IMR-90 (cell line): ENCODE data around the gene ZFP36L2. TPM values are rescaled to one million over a fixed set of nuclear protein-coding genes. Genes with fewer than 3 reads are reported as not detected.

Experiments used
- ATAC-seq: fragments of 200-7000 bp; cut with Tn5 transposase; 2 replicates; pipeline ENCODE4 v1.9.1; 2020; ENCODE audit warnings: low read depth, mild to moderate bottlenecking, moderate library complexity
- BruUV-seq: library from RNA; stranded (reverse); fragments of 400-500 nt; replicated peaks from 2 replicates; lab custom pipeline; 2021; lab: Mats Ljungman, UMichigan
- CTCF ChIA-PET: fragments of 300-600 bp; formaldehyde crosslinking; extraction: SDS; loops from one replicate; lab custom pipeline; 2021; ENCODE audit warnings: antibody characterized with exemption; lab: Yijun Ruan, JAX
- POLR2A ChIA-PET: fragments of 300-600 bp; sonication (Branson Sonifier 250); formaldehyde crosslinking; loops from one replicate; lab custom pipeline; 2022; ENCODE audit warnings: antibody characterized with exemption; ENCODE audit not compliant: unreplicated experiment; lab: Charles Lee
- DNase-seq: peaks from one replicate; pipeline ENCODE4 v3.0.0; 2013
- H2AFZ ChIP-seq: replicated peaks from 2 replicates; pipeline ENCODE3; 2013; ENCODE audit warnings: low read length, mild to moderate bottlenecking; ENCODE audit not compliant: poor library complexity
- H2AK5ac ChIP-seq: 2 replicates; pipeline ENCODE4 v1.6.1; 2013; ENCODE audit warnings: low read depth, low read length, inconsistent platforms
- H2AK9ac ChIP-seq: replicated peaks from 2 replicates; pipeline ENCODE3; 2013; ENCODE audit warnings: mild to moderate bottlenecking, low read depth, low read length, moderate library complexity; ENCODE audit not compliant: poor library complexity
- H2BK120ac ChIP-seq: 2 replicates; pipeline ENCODE4 v1.6.1; 2013; ENCODE audit warnings: low read depth, low read length, inconsistent platforms
- H2BK15ac ChIP-seq: 3 replicates; pipeline ENCODE4 v1.6.1; 2013; ENCODE audit warnings: low read depth, low read length, inconsistent platforms
- H2BK20ac ChIP-seq: 2 replicates; pipeline ENCODE4 v1.6.1; 2013; ENCODE audit warnings: low read depth, mild to moderate bottlenecking, inconsistent platforms, low read length, moderate library complexity
- H2BK5ac ChIP-seq: 2 replicates; pipeline ENCODE4 v1.6.1; 2013; ENCODE audit warnings: mild to moderate bottlenecking, low read depth, low read length, inconsistent platforms; ENCODE audit not compliant: poor library complexity, severe bottlenecking
- H3K14ac ChIP-seq: replicated peaks from 2 replicates; pipeline ENCODE4 v1.6.1; 2013; ENCODE audit warnings: low read depth, low read length, inconsistent platforms
- H3K18ac ChIP-seq: 2 replicates; pipeline ENCODE4 v1.6.1; 2013; ENCODE audit warnings: low read depth, low read length, control low read depth
- H3K23ac ChIP-seq: 2 replicates; pipeline ENCODE4 v1.6.1; 2013; ENCODE audit warnings: low read depth, low read length, inconsistent platforms
- H3K27ac ChIP-seq: 2 replicates; pipeline ENCODE4 v1.5.1; 2013; ENCODE audit warnings: mild to moderate bottlenecking, control low read depth, low read length; ENCODE audit not compliant: insufficient read depth
- H3K27me3 ChIP-seq: 2 replicates; pipeline ENCODE4 v1.6.1; 2013; ENCODE audit warnings: low read length; ENCODE audit not compliant: control insufficient read depth, insufficient read depth
- H3K36me3 ChIP-seq: 2 replicates; pipeline ENCODE4 v1.6.1; 2013; ENCODE audit warnings: low read length, mixed read lengths; ENCODE audit not compliant: control insufficient read depth, insufficient read depth
- H3K4ac ChIP-seq: 2 replicates; pipeline ENCODE4 v1.6.1; 2013; ENCODE audit warnings: low read depth, low read length, inconsistent platforms
- H3K4me1 ChIP-seq: 2 replicates; pipeline ENCODE4 v1.6.1; 2013; ENCODE audit warnings: low read length, mixed read lengths; ENCODE audit not compliant: control insufficient read depth, insufficient read depth
- H3K4me2 ChIP-seq: 2 replicates; pipeline ENCODE4 v1.6.1; 2013; ENCODE audit warnings: low read depth, mild to moderate bottlenecking, control low read depth, low read length, moderate library complexity
- H3K4me3 ChIP-seq: 2 replicates; pipeline ENCODE4 v1.5.1; 2013; ENCODE audit warnings: low read depth, mild to moderate bottlenecking, control low read depth, low read length, moderate library complexity; ENCODE audit not compliant: insufficient read depth
- H3K56ac ChIP-seq: 2 replicates; pipeline ENCODE4 v1.6.1; 2013; ENCODE audit warnings: low read length, inconsistent platforms; ENCODE audit not compliant: insufficient read depth; ENCODE audit errors: extremely low read depth
- H3K79me1 ChIP-seq, 2 experiments: 2 replicates each; pipeline ENCODE4 v1.6.1; 2013; ENCODE audit warnings: low read length in 2 of 2, inconsistent platforms in 1 of 2, low read depth in 1 of 2
- H3K9ac ChIP-seq: 2 replicates; pipeline ENCODE4 v1.6.1; 2013; ENCODE audit warnings: low read depth, low read length, control low read depth
- H3K9me1 ChIP-seq: 2 replicates; pipeline ENCODE4 v1.6.1; 2013; ENCODE audit warnings: low read length, inconsistent platforms; ENCODE audit not compliant: insufficient read depth
- H3K9me3 ChIP-seq: 2 replicates; pipeline ENCODE4 v1.6.1; 2013; ENCODE audit warnings: low read length; ENCODE audit not compliant: control insufficient read depth, insufficient read depth
- H4K20me1 ChIP-seq: 2 replicates; pipeline ENCODE4 v1.6.1; 2013; ENCODE audit warnings: low read length, inconsistent platforms; ENCODE audit not compliant: insufficient read depth
- H4K5ac ChIP-seq: 2 replicates; pipeline ENCODE4 v1.6.1; 2013; ENCODE audit warnings: mild to moderate bottlenecking, low read depth, low read length, control low read depth
- H4K8ac ChIP-seq, 2 experiments: 2 replicates each; pipeline ENCODE4 v1.6.1; 2013; ENCODE audit warnings: low read depth in 2 of 2, low read length in 2 of 2, control low read depth in 1 of 2, inconsistent platforms in 1 of 2
- H4K91ac ChIP-seq: 2 replicates; pipeline ENCODE4 v1.6.1; 2013; ENCODE audit warnings: low read depth, low read length, inconsistent platforms; ENCODE audit not compliant: insufficient read depth
- BHLHE40 ChIP-seq: fragments of 150-350 bp; IDR thresholded peaks from 2 replicates; pipeline ENCODE4 v1.6.1; 2016; ENCODE audit warnings: mild to moderate bottlenecking, low read depth, low read length
- CEBPB ChIP-seq: IDR thresholded peaks from 2 replicates; pipeline ENCODE4 v1.6.1; 2012; ENCODE audit warnings: low read depth, low read length, improper control_type of control experiment
- CHD1 ChIP-seq: IDR thresholded peaks from 2 replicates; pipeline ENCODE4 v1.6.1; 2012; ENCODE audit warnings: low read depth, low read length, improper control_type of control experiment
- ELK1 ChIP-seq: fragments of 150-350 bp; IDR thresholded peaks from 2 replicates; pipeline ENCODE4 v1.6.1; 2016; ENCODE audit warnings: low read depth, mild to moderate bottlenecking, low read length, moderate library complexity, borderline replicate concordance
- FOS ChIP-seq: fragments of 150-350 bp; IDR thresholded peaks from 2 replicates; pipeline ENCODE4 v1.6.1; 2016; ENCODE audit warnings: low read depth, low read length
- MAFK ChIP-seq: IDR thresholded peaks from 2 replicates; pipeline ENCODE4 v1.6.1; 2012; ENCODE audit warnings: low read depth, low read length, improper control_type of control experiment
- MXI1 ChIP-seq: IDR thresholded peaks from 2 replicates; pipeline ENCODE4 v1.6.1; 2012; ENCODE audit warnings: low read depth, mild to moderate bottlenecking, low read length, moderate library complexity, borderline replicate concordance
- POLR2A ChIP-seq: IDR thresholded peaks from 2 replicates; pipeline ENCODE4 v1.6.1; 2012; ENCODE audit warnings: mild to moderate bottlenecking, low read depth, low read length
- WGBS, 2 experiments: methylation state at CpG; one replicate each; pipeline versions ENCODE4 v1.1.5 to v1.1.7; 2013; ENCODE audit warnings: missing lambda C conversion rate in 2 of 2; ENCODE audit not compliant: insufficient read length in 1 of 2; ENCODE audit errors: extremely low coverage in 2 of 2; 5-methylcytosine and 5-hydroxymethylcytosine counted together
- dilution Hi-C: fragments of 300-500 bp; cut with HindIII; formaldehyde crosslinking; loops from one replicate; pipeline ENCODE4 v1.14.3; 2018; ENCODE audit warnings: low sequenced_read_pairs; ENCODE audit not compliant: unreplicated experiment
- in situ Hi-C: fragments of 300-500 bp; cut with MboI; formaldehyde crosslinking; loops from 3 replicates; pipeline ENCODE4 v1.14.3; 2019; ENCODE audit warnings: low sequenced_read_pairs, inconsistent platforms, mixed read lengths
- intact Hi-C: fragments of 100-400 bp; cut with micrococcal nuclease; formaldehyde crosslinking; loops from 2 replicates; pipeline ENCODE4 v1.10.0; 2022
- polyA plus RNA-seq, 3 experiments: library from polyadenylated mRNA; depleted of rRNA; stranded (reverse); fragments of >200 nt; gene quantifications; 2 replicates each; pipeline ENCODE4 v1.2.3, GENCODE V29; 2012; ENCODE audit warnings: low replicate concordance in 1 of 3
- total RNA-seq: library from RNA; depleted of rRNA; stranded (reverse); fragments of >200 nt; gene quantifications from 2 replicates; pipeline ENCODE4 v1.2.3, GENCODE V29; 2012

Gene ZFP36L2
- total and polyA plus RNA-seq, 2 of the 4 experiments (the other 2 are of a cell fraction) = 1.8 to 20.1 TPM

GRCh38 chr2:43273529-43273928 is 47.1 kb upstream of the ZFP36L2 start:
- ChIA-PET CTCF (no interaction called here), POLR2A (no interaction called here)
- Histone ChIP-seq H3K56ac (no peak overlapping the region), H2AK5ac (peak overlapping the region; percentile 18; the same call in 1 of the 2 replicates), H3K27me3 (no peaks in the 10 kb centered on the region), H2BK20ac (no peak overlapping the region), H3K9me1 (peaks cover 18% of the 10 kb centered on the region), H2AK9ac (no peak overlapping the region), H2BK5ac (no peak overlapping the region), H4K8ac (no peak overlapping the region), H4K20me1 (peaks cover 13% of the 10 kb centered on the region; the same call in 1 of the 2 replicates), H3K23ac (no peak overlapping the region), H3K27ac (no peak overlapping the region), H2BK15ac (no peak overlapping the region), H4K5ac (no peak overlapping the region), H4K91ac (no peak overlapping the region), H3K4me3 (no peak overlapping the region), H3K36me3 (no peaks in the 10 kb centered on the region), H2AFZ (no peak overlapping the region), H3K9ac (no peak overlapping the region), H3K4me1 (peaks cover 27% of the 10 kb centered on the region), H3K14ac (no peak overlapping the region), H2BK120ac (no peak overlapping the region), H3K4ac (peak overlapping the region; percentile 24; the same call in 1 of the 2 replicates), H3K4me2 (no peak overlapping the region), H3K18ac (no peak overlapping the region), H3K79me1 (no peaks in the 10 kb centered on the region), H3K9me3 (no peaks in the 10 kb centered on the region)
- TF ChIP-seq FOS = peak; percentile 41; the same call in 1 of the 2 replicates
- TF ChIP-seq MAFK = peak; percentile 48
- no peak for TF ChIP-seq CHD1
- no peak for TF ChIP-seq POLR2A
- TF ChIP-seq BHLHE40 = peak; percentile 49; the same call in 1 of the 2 replicates
- TF ChIP-seq ELK1 = no peak
- no peak for TF ChIP-seq MXI1
- no peak for TF ChIP-seq CEBPB
- peak; percentile 63 for DNase-seq
- in situ Hi-C loops (no loop called here), dilution Hi-C loops (no loop called here), intact Hi-C loops (no loop called here)
- no TSS peak for BruUV-seq
- no CpG with 5 or more reads among the region's 4 CpGs for WGBS, 2 experiments
- peak; percentile 7; the same call in 1 of the 2 replicates for ATAC-seq
